ENCODE results near the gene TTBK1.

Gene TTBK1

DNA sequence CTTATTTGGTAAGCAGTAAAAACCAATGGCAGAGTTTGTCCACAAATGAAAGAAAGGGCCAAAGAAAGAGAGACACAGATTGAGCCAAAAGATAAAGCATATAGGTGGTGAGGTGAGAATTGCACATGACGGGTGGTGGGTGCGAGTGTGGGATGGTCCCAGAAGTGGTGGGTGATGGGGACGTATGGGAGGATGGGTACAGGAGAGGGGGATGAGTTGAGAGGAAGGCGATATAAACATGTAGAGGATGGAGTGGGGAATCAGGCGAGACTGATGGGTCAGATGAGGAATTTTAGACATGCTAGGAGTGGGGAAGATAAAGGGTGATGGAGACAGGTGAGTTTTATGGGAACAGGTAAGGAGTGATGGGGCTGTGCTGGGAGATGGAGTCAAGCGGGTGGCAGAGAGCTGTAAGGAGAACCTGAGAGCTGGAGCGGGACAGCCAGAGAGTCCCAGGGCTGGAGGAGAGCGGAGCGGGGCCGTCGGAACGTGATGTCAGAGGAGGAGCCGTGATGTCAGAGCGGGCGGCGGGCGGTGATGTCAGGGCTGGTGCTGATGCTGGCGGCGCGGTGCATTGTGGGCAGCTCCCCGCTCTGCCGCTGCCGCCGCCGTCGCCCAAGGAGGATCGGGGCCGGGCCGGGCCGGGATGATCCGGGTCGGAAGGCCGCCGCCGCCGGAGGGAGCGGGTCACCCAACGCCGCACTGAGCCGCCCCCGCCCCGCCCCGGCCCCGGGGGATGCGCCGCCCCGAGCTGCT lies at the start of gene TTBK1:
TSS of gene TTBK1 (plus strand) at position 574 of the 756 bp plus-strand sequence. CDS start 3,180 bp downstream, outside the sequence.
- no peak for DNase-seq (ENCODE audit: low spot score)

- DNase-seq (ENCODE audit: low spot score): no peak
Observed at GRCh38 chr6:43193929-43194328, 49.4 kb upstream of the TTBK1 start.

DNA sequence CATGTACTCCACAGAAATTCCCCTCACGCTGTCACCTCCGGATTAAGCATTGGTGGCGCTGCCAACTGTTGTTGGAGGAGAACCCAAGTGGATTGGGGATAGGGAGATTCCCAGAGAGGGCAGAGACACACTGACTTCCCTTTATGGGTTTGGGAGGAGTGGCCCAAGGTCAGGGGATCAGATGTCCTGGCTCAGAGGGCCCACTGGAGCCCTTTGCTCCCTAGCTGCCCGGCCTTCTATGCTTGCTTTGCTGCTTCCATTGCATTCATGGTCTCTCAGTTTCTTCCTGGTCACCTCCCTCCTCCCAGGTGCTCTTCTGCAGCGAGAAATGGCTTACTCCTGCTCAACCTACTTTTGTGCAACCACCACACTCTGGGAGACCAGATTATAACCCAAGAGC lies 46.9 kb upstream of the TTBK1 start:
- no peak for DNase-seq (ENCODE audit: low spot score)

DNA sequence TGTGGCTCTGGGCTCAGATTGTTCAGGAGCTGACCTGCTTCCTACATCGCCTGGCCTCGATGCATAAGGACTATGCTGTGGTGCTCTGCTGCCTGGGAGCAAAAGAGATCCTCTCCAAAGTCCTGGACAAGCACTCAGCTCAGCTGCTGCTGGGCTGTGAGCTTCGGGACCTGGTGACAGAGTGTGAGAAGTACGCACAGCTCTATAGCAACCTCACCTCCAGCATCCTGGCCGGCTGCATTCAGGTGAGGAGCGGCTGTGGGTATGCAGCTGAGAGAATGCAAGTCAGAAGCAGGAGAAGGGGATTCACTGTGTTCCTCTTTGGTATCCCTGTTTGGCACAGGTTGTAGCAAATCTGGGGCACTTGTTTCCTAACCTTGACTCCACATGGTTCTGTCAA lies 43.4 kb upstream of the TTBK1 start:
- no peak for DNase-seq (ENCODE audit: low spot score)

DNA sequence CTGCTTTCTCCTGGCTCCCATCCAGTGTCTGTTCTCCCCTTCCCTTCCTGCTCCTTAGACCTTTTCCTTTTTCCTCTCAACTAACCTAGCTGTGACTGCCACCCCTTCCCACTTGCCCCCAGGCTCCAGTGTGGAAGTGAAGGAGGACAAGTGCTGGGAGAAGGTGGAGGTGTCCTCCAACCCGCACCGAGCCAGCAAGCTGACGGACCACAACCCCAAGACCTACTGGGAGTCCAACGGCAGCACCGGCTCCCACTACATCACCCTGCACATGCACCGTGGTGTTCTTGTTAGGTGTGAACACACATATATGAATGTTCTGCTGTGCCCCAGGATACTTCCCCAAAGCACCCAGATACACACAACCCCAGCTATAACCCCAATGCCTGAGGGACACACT lies 42.7 kb upstream of the TTBK1 start:
- DNase-seq (ENCODE audit: low spot score): no peak

GRCh38 chr6:43202451-43202850 lies 40.8 kb upstream of the TTBK1 start:
- no peak for DNase-seq (ENCODE audit: low spot score)

DNA sequence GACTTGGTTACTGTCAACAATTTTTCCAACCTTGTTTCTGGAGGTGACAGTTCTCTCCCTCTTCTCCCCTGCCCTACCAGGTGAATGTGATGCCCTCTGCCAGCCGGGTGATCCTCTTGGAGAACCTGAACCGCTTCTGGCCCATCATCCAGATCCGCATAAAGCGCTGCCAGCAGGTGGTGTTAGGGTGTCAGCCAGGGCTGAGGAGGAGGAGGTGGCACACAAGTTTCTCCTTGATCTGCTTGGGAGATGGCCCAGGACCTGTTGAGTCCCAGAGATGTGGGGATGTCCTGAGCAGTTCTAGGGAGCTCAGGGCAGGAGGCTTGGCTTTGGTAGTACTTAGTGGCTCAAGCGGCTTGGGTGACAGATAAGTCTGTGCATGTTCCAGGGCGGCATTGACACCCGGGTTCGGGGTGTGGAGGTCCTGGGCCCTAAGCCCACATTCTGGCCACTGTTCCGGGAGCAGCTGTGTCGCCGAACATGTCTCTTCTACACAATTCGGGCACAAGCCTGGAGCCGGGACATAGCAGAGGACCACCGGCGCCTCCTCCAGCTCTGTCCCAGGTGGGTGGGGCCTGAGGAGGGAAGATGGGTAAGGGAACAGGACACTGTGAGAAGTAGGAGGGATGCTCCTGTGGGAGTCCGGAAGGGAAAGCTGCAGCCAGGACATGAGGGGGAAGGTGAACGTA lies 40.1 kb upstream of the TTBK1 start:
- DNase-seq (ENCODE audit: low spot score): no peak

DNA sequence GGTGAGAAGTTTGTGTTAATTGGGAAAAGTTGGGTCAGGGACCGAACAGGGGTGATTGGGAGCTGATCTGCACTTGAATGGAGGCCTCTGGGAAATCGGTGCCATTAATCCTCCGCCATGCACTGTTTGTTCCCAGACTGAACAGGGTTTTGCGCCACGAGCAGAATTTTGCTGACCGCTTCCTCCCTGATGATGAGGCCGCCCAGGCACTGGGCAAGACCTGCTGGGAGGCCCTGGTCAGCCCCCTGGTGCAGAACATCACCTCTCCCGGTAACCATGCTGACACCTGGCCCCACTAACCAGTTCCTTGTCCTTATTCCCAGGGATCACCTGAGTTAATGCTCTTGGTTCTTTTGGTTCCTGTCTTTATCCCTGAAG lies 39.6 kb upstream of the TTBK1 start:
- no peak for DNase-seq (ENCODE audit: low spot score)

DNA sequence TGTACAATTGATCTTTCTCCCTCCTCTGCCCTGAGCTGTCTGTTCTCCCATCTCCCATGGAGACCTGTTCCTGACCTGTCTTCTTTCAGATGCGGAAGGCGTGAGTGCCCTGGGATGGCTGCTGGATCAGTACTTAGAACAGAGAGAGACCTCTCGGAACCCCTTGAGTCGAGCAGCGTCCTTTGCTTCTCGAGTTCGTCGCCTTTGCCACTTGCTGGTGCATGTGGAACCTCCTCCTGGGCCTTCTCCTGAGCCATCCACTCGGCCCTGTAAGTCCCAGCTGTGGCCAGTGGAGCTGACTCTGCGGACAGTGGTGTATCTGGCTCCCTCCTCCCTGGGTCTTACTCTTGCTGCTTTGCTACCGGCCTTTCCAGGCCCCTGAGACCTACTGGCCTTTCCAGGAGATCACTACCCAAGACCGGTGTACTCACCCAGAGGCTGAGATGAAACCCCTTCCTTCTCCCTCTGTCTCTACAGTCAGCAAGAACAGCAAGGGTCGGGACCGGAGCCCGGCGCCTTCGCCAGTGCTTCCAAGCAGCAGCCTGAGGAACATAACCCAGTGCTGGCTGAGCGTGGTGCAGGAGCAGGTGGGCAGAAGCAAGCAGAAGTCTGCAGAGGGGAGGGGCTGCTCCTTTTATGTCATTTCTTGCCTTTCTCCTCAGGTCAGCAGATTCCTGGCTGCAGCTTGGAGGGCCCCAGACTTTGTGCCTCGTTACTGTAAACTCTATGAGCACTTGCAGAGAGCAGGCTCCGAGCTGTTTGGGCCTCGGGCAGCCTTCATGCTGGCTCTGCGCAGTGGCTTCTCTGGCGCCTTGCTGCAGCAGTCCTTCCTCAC lies 38.8 kb upstream of the TTBK1 start:
- no peak for DNase-seq (ENCODE audit: low spot score)

GRCh38 chr6:43205849-43206248 lies 37.4 kb upstream of the TTBK1 start:
- no peak for DNase-seq (ENCODE audit: low spot score)

DNA sequence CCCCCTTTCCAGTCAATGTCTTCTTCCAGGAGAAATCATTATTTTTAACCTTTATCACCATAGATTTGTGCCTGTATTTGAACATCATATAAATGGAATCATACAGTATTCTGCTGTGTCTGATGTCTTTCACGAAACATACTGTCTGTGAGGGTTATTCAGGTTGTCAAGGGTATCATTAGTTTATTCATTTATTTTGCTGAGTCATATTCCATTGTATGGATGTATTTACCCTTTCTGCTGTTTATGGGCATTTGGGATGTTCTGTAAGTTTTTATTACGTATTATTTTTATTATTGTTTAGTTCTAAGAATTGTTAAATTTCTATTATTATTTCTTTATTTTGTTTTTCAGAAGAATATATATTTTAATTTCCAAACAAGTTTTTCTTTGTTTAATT lies 36.0 kb upstream of the TTBK1 start:
- no peak for DNase-seq (ENCODE audit: low spot score)

- DNase-seq (ENCODE audit: low spot score): no peak
Observed at GRCh38 chr6:43211955-43212354, 31.3 kb upstream of the TTBK1 start.

GRCh38 chr6:43213431-43213830 lies 29.9 kb upstream of the TTBK1 start:
- DNase-seq (ENCODE audit: low spot score): no peak

GRCh38 chr6:43215066-43215465 lies 28.2 kb upstream of the TTBK1 start:
- no peak for DNase-seq (ENCODE audit: low spot score)

DNA sequence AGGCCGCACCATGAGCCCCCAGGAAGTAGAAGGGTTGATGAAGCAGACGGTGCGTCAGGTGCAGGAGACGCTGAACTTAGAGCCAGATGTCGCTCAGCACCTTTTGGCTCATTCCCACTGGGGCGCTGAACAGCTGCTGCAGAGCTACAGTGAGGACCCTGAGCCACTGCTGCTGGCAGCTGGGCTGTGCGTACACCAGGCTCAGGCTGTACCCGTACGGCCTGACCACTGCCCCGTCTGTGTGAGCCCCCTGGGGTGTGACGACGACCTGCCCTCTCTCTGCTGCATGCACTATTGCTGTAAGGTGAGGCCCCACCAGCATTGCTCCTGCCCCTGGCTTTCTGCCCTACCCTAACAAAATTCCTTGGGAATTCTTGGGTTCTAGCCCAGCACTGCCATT lies 27.1 kb upstream of the TTBK1 start:
- DNase-seq (ENCODE audit: low spot score): no peak

- no peak for DNase-seq (ENCODE audit: low spot score)
Observed at GRCh38 chr6:43217351-43217750, 25.9 kb upstream of the TTBK1 start.

DNA sequence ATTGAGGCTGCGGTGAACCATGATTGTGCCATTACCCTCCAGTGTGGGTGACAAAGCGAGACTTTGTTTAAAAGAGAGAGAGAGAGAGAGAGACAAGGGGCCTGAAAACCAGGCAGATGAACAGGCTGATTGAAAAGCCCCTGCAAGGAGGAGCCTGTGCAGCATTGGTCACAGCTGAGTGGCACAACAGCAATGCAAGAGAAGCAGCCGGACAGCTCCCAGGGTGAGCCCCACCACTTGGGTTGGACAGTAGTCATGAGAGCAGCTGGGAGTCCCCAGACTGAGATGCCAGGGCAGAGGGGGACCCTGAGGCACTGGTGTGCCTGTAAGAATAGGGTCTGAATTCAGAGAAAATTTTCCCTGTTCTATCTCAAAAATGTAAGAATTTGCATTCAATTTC lies 24.2 kb upstream of the TTBK1 start:
- DNase-seq (ENCODE audit: low spot score): no peak

DNA sequence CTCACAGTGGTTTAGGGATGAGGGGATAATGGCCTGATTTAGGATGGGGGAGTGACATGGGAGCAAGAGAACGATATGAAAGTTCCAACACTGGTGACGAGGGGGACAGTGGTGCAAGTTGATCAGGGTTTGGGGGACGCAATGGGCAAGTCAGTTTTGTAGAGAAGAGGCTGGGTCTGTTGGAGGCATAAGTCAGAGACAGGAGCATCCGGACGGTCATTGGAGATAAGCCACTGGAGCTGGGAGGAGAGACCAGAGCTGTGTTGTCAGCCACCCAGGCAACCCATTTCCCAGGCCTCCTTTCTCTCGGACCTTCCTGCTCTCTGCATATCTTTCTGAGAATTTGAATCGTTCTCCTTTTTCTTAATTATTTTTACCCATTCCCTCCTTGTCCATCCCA lies 23.5 kb upstream of the TTBK1 start:
- DNase-seq (ENCODE audit: low spot score): no peak

- DNase-seq (ENCODE audit: low spot score): no peak
Observed at GRCh38 chr6:43220439-43220951, 22.8 kb upstream of the TTBK1 start.

- DNase-seq (ENCODE audit: low spot score): no peak
Observed at GRCh38 chr6:43221046-43221972, 22.0 kb upstream of the TTBK1 start.

DNA sequence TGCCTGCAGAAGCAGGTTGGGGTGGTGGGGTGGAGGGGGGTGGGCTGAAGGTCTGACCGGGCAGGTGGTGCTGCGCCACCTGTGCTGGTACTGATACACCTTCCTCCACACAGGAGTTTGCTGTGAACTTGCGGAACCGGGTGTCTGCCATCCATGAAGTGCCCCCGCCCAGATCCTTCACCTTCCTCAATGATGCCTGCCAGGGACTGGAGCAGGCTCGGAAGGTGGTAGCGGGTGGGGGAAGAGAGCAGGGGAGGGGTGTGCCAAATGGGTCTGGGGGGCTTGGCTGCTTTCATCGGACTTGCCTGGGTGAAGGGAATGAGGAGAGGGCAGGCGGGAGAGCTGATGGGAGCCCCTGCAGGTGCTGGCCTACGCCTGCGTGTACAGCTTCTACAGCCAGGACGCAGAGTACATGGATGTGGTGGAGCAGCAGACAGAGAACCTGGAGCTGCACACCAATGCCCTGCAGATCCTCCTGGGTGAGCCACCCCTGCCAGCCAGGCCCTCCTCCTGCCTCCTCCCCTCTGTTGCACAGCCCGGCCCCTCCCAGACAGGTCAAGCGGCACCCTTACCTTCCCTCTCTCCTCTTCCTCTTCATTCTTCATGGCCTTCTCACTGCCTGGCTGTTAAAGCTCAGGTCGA lies 20.7 kb upstream of the TTBK1 start:
- DNase-seq (ENCODE audit: low spot score): no peak
